Measurements from ENCODE around the gene DLG3.

Gene DLG3

DNA sequence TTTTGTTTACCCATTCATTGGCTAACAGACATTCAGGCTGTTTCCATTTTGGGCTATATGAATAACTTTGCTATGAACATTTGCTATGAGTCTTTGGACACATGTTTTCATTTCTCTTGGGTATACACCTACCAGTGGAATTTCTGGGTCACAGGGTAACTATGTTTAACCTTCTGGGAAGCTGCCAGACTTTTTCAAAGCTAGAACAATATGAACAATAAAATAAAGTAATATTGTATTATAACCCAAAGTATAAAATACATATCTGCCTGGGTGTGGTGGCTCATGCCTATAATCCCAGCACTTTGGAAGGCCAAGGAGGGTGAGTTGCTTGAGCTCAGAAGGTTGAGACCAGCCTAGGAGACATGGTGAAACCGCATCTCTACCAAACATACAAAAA is 90.6 kb downstream of the DLG3 start:
- TF ChIP-seq CTCF (IDR thresholded peaks at IDR 0.05; ENCODE audit: borderline replicate concordance, extremely low read depth, low read length, poor library complexity, severe bottlenecking) (no peak), EZH2 (IDR thresholded peaks at IDR 0.05; ENCODE audit: borderline replicate concordance, low read depth, low read length, severe bottlenecking) (no peak)
- H3K27me3 ChIP-seq (ENCODE audit: insufficient read depth, low read length, poor library complexity) = no peaks in the 10 kb centered on the region
- no peaks in the 10 kb centered on the region for H4K20me1 ChIP-seq (ENCODE audit: insufficient read depth, low read length)
- no peak for ATAC-seq (ENCODE audit: insufficient read depth, low read depth)
- H3K9ac ChIP-seq (ENCODE audit: low read depth, low read length) = no peak overlapping the region
- H3K4me2 ChIP-seq (ENCODE audit: insufficient read depth, low read length) = no peak overlapping the region
- H3K4me3 ChIP-seq (ENCODE audit: low read depth in 1 of 2, low read length in 2 of 2) = no peak overlapping the region
- no peaks in the 10 kb centered on the region for H3K79me2 ChIP-seq (ENCODE audit: insufficient read depth, low read length)
- H3K36me3 ChIP-seq (ENCODE audit: insufficient read depth, low read length) = no peaks in the 10 kb centered on the region
- no peaks in the 10 kb centered on the region for H3K9me3 ChIP-seq (ENCODE audit: insufficient read depth, low read length, severe bottlenecking)
- DNase-seq = no peak
- no peak overlapping the region for H2AFZ ChIP-seq (ENCODE audit: low read depth, low read length)
- no peak overlapping the region for H3K27ac ChIP-seq (ENCODE audit: low read length)
- H3K4me1 ChIP-seq (ENCODE audit: insufficient read depth, low read length) = no peaks in the 10 kb centered on the region

- H2AFZ ChIP-seq (ENCODE audit: low read depth, low read length) = no peak overlapping the region
- no peaks in the 10 kb centered on the region for H3K79me2 ChIP-seq (ENCODE audit: insufficient read depth, low read length)
- no peaks in the 10 kb centered on the region for H3K4me1 ChIP-seq (ENCODE audit: insufficient read depth, low read length)
- no peaks in the 10 kb centered on the region for H3K27me3 ChIP-seq (ENCODE audit: insufficient read depth, low read length, poor library complexity)
- H3K4me3 ChIP-seq (ENCODE audit: low read depth in 1 of 2, low read length in 2 of 2) = no peak overlapping the region
- no peak for DNase-seq
- ATAC-seq (ENCODE audit: insufficient read depth, low read depth) = no peak
- H3K4me2 ChIP-seq (ENCODE audit: insufficient read depth, low read length) = no peak overlapping the region
- TF ChIP-seq CTCF (IDR thresholded peaks at IDR 0.05; ENCODE audit: borderline replicate concordance, extremely low read depth, low read length, poor library complexity, severe bottlenecking) (no peak), EZH2 (IDR thresholded peaks at IDR 0.05; ENCODE audit: borderline replicate concordance, low read depth, low read length, severe bottlenecking) (no peak)
- H3K9ac ChIP-seq (ENCODE audit: low read depth, low read length) = no peak overlapping the region
- no peak overlapping the region for H3K27ac ChIP-seq (ENCODE audit: low read length)
- no peaks in the 10 kb centered on the region for H4K20me1 ChIP-seq (ENCODE audit: insufficient read depth, low read length)
- no peaks in the 10 kb centered on the region for H3K36me3 ChIP-seq (ENCODE audit: insufficient read depth, low read length)
- H3K9me3 ChIP-seq (ENCODE audit: insufficient read depth, low read length, severe bottlenecking) = no peaks in the 10 kb centered on the region
Measured at GRCh38 chrX:70549429-70549828, 104.8 kb downstream of the DLG3 start.

GRCh38 chrX:70552130-70552704 is 107.6 kb downstream of the DLG3 start:
- no peak overlapping the region for H3K4me2 ChIP-seq (ENCODE audit: insufficient read depth, low read length)
- no peak overlapping the region for H3K4me3 ChIP-seq (ENCODE audit: low read depth in 1 of 2, low read length in 2 of 2)
- no peak overlapping the region for H3K9ac ChIP-seq (ENCODE audit: low read depth, low read length)
- H3K79me2 ChIP-seq (ENCODE audit: insufficient read depth, low read length) = no peaks in the 10 kb centered on the region
- ATAC-seq (ENCODE audit: insufficient read depth, low read depth) (no peak), DNase-seq (no peak)
- no peaks in the 10 kb centered on the region for H3K36me3 ChIP-seq (ENCODE audit: insufficient read depth, low read length)
- no peak for TF ChIP-seq EZH2 (IDR thresholded peaks at IDR 0.05; ENCODE audit: borderline replicate concordance, low read depth, low read length, severe bottlenecking)
- H3K4me1 ChIP-seq (ENCODE audit: insufficient read depth, low read length) = no peaks in the 10 kb centered on the region
- H3K27me3 ChIP-seq (ENCODE audit: insufficient read depth, low read length, poor library complexity) = no peaks in the 10 kb centered on the region
- H4K20me1 ChIP-seq (ENCODE audit: insufficient read depth, low read length) = no peaks in the 10 kb centered on the region
- H3K27ac ChIP-seq (ENCODE audit: low read length) = no peak overlapping the region
- no peak overlapping the region for H2AFZ ChIP-seq (ENCODE audit: low read depth, low read length)
- H3K9me3 ChIP-seq (ENCODE audit: insufficient read depth, low read length, severe bottlenecking) = no peaks in the 10 kb centered on the region

DNA sequence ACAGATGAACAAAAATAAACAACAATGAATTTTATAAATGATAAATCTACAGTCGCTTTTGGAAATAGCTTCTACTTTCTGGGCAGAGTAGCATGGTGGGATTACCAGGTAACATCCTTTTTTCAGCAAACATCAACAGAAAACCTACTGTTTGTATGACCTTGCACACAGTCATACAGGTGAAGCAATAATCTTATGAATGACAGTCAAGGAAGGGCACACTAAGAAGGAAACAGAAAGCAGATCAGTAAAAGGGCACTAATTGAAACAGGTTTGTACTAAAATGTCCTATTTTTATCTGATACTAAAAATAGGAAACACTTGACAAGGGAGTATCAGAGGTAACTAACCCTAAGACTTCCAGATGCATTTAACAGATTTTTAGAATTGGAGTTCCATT is 108.9 kb downstream of the DLG3 start:
- H3K4me2 ChIP-seq (ENCODE audit: insufficient read depth, low read length) = no peak overlapping the region
- no peaks in the 10 kb centered on the region for H3K27me3 ChIP-seq (ENCODE audit: insufficient read depth, low read length, poor library complexity)
- no peak overlapping the region for H3K27ac ChIP-seq (ENCODE audit: low read length)
- TF ChIP-seq CTCF (IDR thresholded peaks at IDR 0.05; ENCODE audit: borderline replicate concordance, extremely low read depth, low read length, poor library complexity, severe bottlenecking) = no peak
- TF ChIP-seq EZH2 (IDR thresholded peaks at IDR 0.05; ENCODE audit: borderline replicate concordance, low read depth, low read length, severe bottlenecking) = no peak
- no peak overlapping the region for H3K9ac ChIP-seq (ENCODE audit: low read depth, low read length)
- H3K4me3 ChIP-seq (ENCODE audit: low read depth in 1 of 2, low read length in 2 of 2) = no peak overlapping the region
- no peaks in the 10 kb centered on the region for H3K79me2 ChIP-seq (ENCODE audit: insufficient read depth, low read length)
- no peaks in the 10 kb centered on the region for H3K36me3 ChIP-seq (ENCODE audit: insufficient read depth, low read length)
- DNase-seq (no peak), ATAC-seq (ENCODE audit: insufficient read depth, low read depth) (no peak)
- H2AFZ ChIP-seq (ENCODE audit: low read depth, low read length) = no peak overlapping the region
- H4K20me1 ChIP-seq (ENCODE audit: insufficient read depth, low read length) = no peaks in the 10 kb centered on the region
- no peaks in the 10 kb centered on the region for H3K9me3 ChIP-seq (ENCODE audit: insufficient read depth, low read length, severe bottlenecking)
- no peaks in the 10 kb centered on the region for H3K4me1 ChIP-seq (ENCODE audit: insufficient read depth, low read length)
